OCI-LY1 (cell line): Measurements from ENCODE around the gene ACTL8.
A peak's percentile ranks its signal among the peaks of the same experiment; 100 is the strongest.

Source experiments
- CTCF ChIP-seq: fragments of 200-600 bp; sonication (generic), shearing (Covaris generic); IDR thresholded peaks from 2 replicates; pipeline ENCODE4 v1.5.1; 2017; ENCODE audit warnings: mild to moderate bottlenecking, antibody characterized with exemption, low read length, moderate library complexity, mixed read lengths
- EZH2 ChIP-seq: fragments of 200-600 bp; sonication (generic), shearing (Covaris generic); IDR thresholded peaks from 2 replicates; pipeline ENCODE4 v1.8.0; 2017; ENCODE audit warnings: borderline replicate concordance, mixed run types, mild to moderate bottlenecking, antibody characterized with exemption, low read length, moderate library complexity, mixed read lengths

DNA sequence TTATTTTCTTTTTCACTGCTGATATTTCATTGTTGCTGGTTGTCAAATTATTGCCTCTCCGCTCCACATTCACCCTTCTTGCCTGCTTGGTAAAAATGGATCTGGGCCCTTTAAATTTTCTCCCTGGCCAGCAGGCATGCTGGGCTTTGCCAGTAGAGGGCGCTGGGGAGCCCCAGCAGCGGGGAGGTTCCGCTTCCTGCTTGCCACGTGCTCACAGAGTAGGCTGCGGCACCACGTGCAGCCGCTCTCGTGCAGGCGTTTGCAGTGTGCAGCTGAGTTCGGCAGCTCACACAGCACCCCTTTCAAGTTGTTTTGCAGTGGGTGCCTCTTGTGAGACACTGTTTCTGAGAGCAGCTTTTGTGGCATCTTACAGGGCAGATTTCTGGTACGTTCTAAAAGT is at the start of gene ACTL8:
- TF ChIP-seq EZH2 (no peak), CTCF (peak; percentile 35; the same call in 1 of the 2 replicates)
